ENCODE data around the gene GATB.

GATB gene

DNA sequence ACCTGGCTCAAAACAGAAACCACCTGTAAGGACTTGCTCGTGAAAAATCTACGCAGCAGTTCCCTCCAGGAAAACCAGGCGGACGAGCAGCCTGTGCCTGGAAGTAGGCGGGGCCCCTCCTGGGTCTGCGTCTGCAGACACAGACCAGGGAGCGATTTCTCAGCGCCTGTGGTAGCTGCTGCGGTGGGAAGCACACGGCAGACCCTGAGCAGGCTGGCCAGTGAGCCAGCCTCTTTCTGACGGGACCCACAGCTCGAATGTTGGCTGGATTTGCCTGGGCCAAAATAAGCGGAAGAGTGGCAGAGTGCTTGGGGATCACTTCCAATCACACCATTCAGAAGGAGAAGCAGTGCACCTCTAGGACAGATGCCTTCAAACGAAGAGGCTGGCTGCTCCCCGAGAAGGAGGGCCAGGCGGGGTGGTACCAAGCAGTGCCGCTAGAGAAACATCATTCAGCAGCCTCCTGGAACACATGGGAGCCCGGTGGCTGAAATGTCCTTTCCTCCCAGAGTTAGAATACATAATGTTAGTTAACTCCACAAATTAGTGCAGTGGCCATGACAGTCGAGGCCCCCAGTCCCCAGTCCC lies 85.9 kb downstream of the GATB start:
- Histone ChIP-seq H3K9ac (ENCODE audit: low read depth, low read length) (no peak overlapping the region), H3K36me3 (ENCODE audit: insufficient read depth, low read length) (no peaks in the 10 kb centered on the region), H3K9me3 (ENCODE audit: control insufficient read depth, insufficient read depth, low read length) (no peaks in the 10 kb centered on the region), H3K4me1 (ENCODE audit: insufficient read depth, low read length) (peaks cover 5% of the 10 kb centered on the region; the same call in 1 of the 2 replicates)

DNA sequence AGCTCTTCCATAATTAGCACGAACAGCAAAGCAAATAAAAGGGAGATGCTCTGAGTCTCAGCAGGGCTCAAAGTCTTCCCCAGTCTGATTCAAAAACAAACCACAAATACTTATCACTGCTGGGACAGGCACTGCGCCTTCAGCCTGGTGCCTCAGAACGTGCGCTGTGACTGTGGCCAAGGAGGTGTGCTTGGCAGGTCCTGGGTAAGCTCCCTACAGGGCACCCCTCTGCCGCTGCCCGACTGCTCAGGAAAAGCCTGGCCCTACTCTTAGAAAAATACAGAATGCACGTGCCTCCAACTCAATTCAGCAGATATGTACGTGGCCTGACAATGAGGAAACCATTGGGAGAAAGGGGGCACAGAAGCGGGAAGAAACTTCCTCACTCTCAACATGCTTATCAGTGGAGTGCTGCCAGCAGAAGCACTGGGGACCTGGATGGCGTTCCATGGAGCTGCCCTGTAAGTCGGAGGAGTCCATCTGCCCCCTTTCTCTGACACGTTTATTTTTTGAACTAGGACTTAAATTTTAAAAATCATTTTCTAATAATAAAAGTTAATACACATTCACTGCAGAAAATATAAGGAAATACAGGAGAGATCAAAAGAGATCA lies 86.8 kb downstream of the GATB start:
- no peak overlapping the region for H3K9ac ChIP-seq (ENCODE audit: low read depth, low read length)
- no peaks in the 10 kb centered on the region for H3K9me3 ChIP-seq (ENCODE audit: control insufficient read depth, insufficient read depth, low read length)
- 0 out of 2 replicates have a peak, but pooled peaks cover 2% of the 10 kb centered on the region for H3K4me1 ChIP-seq (ENCODE audit: insufficient read depth, low read length)
- H3K36me3 ChIP-seq (ENCODE audit: insufficient read depth, low read length) = no peaks in the 10 kb centered on the region

DNA sequence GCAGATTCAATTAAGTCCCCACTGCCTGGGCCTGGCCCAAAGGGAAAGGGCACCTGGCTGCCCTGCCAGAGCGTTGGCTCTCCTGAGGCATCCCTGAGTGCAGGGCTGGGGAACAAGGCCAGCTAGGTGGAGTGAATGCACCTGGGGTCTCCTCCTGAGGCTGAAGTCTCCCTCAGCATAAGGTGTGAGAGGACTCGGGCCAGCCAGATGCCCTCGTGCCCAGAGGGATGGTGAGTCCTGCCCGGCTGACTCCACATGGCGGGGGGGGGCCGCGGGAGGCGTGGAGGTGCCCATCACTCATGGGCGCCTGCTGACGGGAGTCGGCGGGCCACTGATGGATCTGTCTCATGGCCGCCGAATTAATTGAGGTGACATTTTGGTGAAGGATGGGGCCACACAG lies 87.8 kb downstream of the GATB start:
- Histone ChIP-seq H3K4me1 (ENCODE audit: insufficient read depth, low read length) (0 out of 2 replicates have a peak, but pooled peaks cover 2% of the 10 kb centered on the region), H3K9me3 (ENCODE audit: control insufficient read depth, insufficient read depth, low read length) (no peaks in the 10 kb centered on the region), H3K9ac (ENCODE audit: low read depth, low read length) (no peak overlapping the region), H3K36me3 (ENCODE audit: insufficient read depth, low read length) (no peaks in the 10 kb centered on the region)

DNA sequence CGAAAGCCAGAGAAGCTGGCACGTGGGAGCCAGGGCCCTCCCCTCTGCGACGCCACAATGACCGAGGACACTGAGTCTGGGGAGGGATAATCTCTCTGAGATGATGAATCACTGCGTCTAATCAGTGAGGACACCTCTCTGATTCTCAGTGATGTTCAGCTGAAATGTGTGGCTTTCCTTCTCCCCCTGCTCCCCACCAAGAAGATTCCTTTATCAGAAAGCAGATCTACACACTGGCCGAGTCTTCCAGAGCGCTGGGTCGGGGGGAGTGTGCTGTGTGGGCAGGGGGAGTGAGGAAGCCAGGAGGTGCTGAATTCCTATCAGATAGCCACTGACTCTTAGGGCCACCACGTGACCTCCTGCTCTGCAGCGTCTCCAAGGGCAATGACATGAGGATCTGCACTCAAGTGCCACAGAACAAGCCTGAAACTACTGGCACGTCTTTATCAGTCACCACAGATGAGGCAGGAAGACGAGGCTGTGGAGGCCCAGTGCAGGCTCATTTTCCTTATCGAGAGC lies 89.2 kb downstream of the GATB start:
- 0 out of 2 replicates have a peak, but pooled peaks cover 2% of the 10 kb centered on the region for H3K4me1 ChIP-seq (ENCODE audit: insufficient read depth, low read length)
- no peak overlapping the region for H3K9ac ChIP-seq (ENCODE audit: low read depth, low read length)
- H3K9me3 ChIP-seq (ENCODE audit: control insufficient read depth, insufficient read depth, low read length) = no peaks in the 10 kb centered on the region
- H3K36me3 ChIP-seq (ENCODE audit: insufficient read depth, low read length) = no peaks in the 10 kb centered on the region

DNA sequence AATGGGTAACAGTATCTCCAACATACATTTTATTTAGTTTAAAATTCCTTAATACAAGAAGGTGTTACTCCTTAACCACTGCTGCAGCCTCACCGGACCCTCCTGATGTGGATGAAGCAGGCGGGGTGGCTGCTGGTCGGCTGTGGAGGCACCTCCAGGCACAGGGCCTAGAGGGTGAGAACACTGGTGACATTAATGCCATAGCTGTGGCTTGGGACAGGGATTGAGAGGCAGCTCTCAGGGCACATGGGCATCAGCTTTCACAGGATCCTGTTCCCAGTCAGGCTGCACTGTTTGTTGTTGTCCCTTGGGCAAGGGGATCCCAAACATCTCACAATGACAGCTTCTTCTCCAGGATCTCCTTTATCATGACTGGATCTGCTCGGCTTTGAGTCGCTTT lies 90.0 kb downstream of the GATB start:
- H3K9me3 ChIP-seq (ENCODE audit: control insufficient read depth, insufficient read depth, low read length) = no peaks in the 10 kb centered on the region
- no peaks in the 10 kb centered on the region for H3K36me3 ChIP-seq (ENCODE audit: insufficient read depth, low read length)

DNA sequence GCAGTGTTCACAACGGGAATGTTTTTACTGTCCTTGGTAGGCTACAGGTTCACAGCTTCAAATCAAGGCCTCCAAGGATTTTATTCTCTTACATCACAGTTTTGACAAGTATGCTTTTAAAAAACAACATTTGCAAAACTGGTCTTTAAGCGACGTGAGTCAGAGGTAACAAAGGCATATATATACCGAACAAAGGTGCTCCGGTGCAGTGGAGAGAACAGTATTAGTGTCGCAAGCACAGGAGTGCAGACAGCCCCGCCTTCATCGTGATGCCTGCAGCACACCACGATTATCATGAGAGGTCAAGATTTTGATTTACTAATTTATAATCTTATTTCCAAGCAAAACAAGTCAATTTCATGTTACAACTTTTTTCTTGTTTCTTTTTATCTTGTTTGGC lies 90.8 kb downstream of the GATB start:
- Histone ChIP-seq H3K9ac (ENCODE audit: low read depth, low read length) (no peak overlapping the region), H3K4me1 (ENCODE audit: insufficient read depth, low read length) (0 out of 2 replicates have a peak, but pooled peaks cover 2% of the 10 kb centered on the region), H3K9me3 (ENCODE audit: control insufficient read depth, insufficient read depth, low read length) (no peaks in the 10 kb centered on the region), H3K36me3 (ENCODE audit: insufficient read depth, low read length) (no peaks in the 10 kb centered on the region)

More for the DNA sequence above, 90.0 kb downstream of the GATB start:
- Histone ChIP-seq H3K9ac (ENCODE audit: low read depth, low read length) (no peak overlapping the region), H3K4me1 (ENCODE audit: insufficient read depth, low read length) (0 out of 2 replicates have a peak, but pooled peaks cover 2% of the 10 kb centered on the region)

DNA sequence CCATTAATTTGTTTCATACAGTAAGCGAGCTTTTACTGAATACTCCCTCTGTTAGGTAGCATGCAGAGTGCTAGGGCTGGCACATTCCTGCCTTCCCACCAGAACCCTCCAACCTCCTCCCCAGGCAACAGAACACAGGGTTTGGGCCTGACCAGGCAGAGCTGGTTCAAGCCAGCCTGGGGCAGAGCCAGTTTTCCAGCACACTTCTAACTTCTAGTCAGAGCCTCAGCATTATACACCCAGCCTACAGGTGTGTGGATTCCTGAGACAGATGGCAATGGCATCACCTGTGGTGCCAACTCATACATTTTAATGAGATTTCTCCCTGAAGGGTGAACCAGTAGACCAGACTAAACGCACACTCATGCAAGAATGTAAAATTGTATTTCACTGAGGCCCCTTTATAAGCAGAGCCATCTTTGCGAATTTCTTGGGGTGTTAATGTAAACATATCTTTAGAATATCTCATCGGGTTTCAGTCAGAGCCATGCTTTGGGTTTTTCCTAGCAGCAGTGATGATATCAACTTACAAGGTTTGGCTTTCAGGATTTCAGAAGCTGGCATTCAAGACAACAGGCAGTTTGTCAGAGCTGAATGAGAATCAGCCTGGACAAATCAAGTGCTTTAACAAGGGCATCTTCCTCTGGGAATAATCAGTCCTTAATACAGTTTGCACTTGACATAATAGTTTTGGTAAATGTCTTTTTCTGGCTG lies 92.0 kb downstream of the GATB start:
- Histone ChIP-seq H3K9me3 (ENCODE audit: control insufficient read depth, insufficient read depth, low read length) (no peaks in the 10 kb centered on the region), H3K4me1 (ENCODE audit: insufficient read depth, low read length) (no peaks in the 10 kb centered on the region), H3K36me3 (ENCODE audit: insufficient read depth, low read length) (peaks cover 3% of the 10 kb centered on the region; the same call in 1 of the 2 replicates), H3K9ac (ENCODE audit: low read depth, low read length) (no peak overlapping the region)

DNA sequence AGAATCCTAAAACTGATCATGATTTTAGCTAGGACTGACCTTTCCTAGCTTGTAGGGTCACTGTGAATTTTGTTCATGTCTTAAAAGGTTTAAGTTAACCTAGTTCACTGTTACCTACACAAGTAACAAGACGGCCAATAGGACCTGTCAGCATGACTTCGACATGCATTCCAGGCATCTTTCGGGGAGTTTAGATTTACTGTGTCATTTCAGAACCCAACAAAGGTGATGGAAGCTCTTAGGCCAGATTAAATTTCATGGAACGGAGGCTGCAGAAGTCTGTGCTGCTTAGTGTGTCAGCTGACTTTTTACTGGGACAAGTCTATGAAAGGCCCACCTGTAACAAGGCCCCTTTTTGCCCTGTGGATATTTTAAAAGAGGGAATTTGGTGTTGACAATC lies 93.1 kb downstream of the GATB start:
- Histone ChIP-seq H3K36me3 (ENCODE audit: insufficient read depth, low read length) (peaks cover 7% of the 10 kb centered on the region; the same call in 1 of the 2 replicates), H3K9me3 (ENCODE audit: control insufficient read depth, insufficient read depth, low read length) (no peaks in the 10 kb centered on the region), H3K4me1 (ENCODE audit: insufficient read depth, low read length) (no peaks in the 10 kb centered on the region), H3K9ac (ENCODE audit: low read depth, low read length) (no peak overlapping the region)

DNA sequence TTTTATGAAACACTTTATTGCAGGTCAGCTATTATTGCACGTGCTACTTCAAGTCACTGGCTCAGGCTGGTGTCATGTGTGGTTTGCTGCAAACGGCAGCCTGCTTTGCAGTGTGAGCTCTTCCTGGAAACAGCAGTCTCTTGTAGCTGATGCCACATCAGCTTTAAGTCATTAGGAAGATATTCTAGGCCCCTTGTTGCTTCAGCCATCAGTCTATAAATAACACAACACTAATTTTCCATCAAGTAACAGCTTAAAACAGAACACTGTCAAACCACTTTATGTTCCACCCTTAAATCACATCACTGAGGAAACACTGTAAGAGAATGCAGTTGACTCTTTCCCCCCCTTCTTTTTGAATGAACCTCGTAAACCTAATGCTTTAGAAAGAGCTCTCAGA lies 93.8 kb downstream of the GATB start:
- Histone ChIP-seq H3K36me3 (ENCODE audit: insufficient read depth, low read length) (peaks cover 7% of the 10 kb centered on the region; the same call in 1 of the 2 replicates), H3K4me1 (ENCODE audit: insufficient read depth, low read length) (no peaks in the 10 kb centered on the region), H3K9ac (ENCODE audit: low read depth, low read length) (no peak overlapping the region)

DNA sequence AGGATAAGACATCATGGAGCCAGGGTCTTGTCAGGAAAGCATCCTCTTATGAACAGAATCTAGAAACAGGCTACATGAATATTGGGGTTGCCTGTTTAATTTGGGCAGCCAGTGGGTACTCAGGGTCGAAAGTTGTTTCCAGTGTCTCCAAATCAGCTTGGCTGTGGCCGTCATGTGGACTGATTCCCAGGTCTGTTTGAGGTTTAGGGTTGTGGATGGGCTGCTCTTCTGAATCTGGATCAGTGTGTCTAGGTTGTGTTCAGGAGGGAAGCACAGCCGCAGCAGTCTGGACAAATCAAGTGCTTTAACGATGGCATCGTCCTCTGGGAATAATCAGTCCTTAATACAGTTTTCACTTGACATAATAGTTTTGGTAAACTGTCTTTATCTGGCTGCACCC lies 94.3 kb downstream of the GATB start:
- Histone ChIP-seq H3K36me3 (ENCODE audit: insufficient read depth, low read length) (peaks cover 7% of the 10 kb centered on the region; the same call in 1 of the 2 replicates), H3K9me3 (ENCODE audit: control insufficient read depth, insufficient read depth, low read length) (no peaks in the 10 kb centered on the region), H3K4me1 (ENCODE audit: insufficient read depth, low read length) (no peaks in the 10 kb centered on the region), H3K9ac (ENCODE audit: low read depth, low read length) (no peak overlapping the region)

More for the DNA sequence above, 93.8 kb downstream of the GATB start:
- no peaks in the 10 kb centered on the region for H3K9me3 ChIP-seq (ENCODE audit: control insufficient read depth, insufficient read depth, low read length)

DNA sequence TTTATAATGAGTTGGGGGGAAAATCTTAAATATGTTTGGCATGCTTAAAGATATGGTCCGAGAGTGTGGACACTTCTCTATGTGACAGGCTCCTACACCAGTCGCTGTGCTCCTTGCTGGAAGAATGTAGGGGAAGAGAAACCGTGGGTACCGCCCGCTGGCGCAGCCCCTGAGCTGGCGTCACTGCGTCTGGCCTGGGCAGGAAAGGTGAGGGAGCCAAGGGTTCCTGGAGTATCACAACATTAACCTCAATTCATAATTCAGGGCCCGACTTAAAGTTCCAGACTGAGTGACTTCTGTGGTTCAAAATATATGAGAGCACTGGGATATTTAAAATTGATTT lies 95.1 kb downstream of the GATB start:
- no peaks in the 10 kb centered on the region for H3K9me3 ChIP-seq (ENCODE audit: control insufficient read depth, insufficient read depth, low read length)
- H3K36me3 ChIP-seq (ENCODE audit: insufficient read depth, low read length) = peaks cover 7% of the 10 kb centered on the region; the same call in 1 of the 2 replicates
- no peak overlapping the region for H3K9ac ChIP-seq (ENCODE audit: low read depth, low read length)
- H3K4me1 ChIP-seq (ENCODE audit: insufficient read depth, low read length) = no peaks in the 10 kb centered on the region

DNA sequence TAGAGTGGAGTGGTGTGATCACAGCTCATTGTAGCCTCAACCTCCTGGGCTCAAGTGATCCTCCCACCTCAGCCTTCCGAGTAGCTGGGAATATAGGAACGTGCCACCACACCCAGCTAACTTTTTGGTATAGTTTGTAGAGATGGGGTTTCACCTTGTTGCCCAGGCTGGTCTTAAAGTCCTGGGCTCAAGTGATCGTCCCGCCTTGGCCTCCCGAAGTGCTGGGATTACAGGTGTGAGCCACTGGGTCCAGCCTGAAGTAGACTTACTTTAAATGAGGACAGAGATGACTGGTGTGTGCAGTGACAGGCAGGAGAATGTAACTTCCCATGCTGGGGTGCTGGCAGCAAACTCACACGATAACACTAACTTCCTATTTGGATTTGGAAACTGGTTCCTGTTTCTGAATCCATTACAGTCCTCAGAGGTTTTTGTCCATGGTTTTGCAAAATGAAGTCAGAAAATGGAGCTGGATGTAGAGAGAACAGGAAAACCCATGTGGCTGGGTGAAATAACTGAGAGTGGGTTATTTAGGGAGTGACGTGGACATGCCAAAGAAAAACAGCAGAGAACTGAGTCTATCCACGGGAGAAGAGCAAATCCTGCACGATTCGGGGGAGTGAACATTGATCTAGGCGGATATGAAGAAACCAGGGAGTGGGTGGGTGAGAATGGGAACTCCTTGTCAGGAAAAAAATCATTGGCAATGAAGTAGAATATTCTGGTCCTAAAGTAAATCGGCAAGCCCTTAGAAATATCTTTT lies 95.6 kb downstream of the GATB start:
- no peaks in the 10 kb centered on the region for H3K9me3 ChIP-seq (ENCODE audit: control insufficient read depth, insufficient read depth, low read length)
- peaks cover 7% of the 10 kb centered on the region; the same call in 1 of the 2 replicates for H3K36me3 ChIP-seq (ENCODE audit: insufficient read depth, low read length)
- no peak overlapping the region for H3K9ac ChIP-seq (ENCODE audit: low read depth, low read length)
- H3K4me1 ChIP-seq (ENCODE audit: insufficient read depth, low read length) = no peaks in the 10 kb centered on the region

DNA sequence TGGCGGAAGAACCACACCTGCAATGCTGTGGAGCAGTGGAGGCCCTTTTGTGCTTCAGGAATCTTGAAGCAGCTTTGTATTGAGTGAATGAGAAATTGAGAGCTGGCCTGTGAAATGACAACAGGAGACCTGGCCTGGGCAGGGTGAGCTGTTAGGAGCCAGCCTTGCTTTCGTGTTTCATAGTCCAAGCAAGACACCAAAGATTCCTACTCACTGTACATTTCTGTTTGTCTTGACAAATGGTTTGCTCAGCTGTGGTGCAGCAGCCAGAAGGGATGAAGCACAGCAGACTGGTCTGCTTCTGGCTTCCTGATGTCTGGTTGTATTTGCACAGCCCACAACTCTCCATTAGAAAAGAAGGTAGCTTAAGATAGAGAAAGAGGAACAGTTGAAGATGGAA lies 96.5 kb downstream of the GATB start:
- Histone ChIP-seq H3K9me3 (ENCODE audit: control insufficient read depth, insufficient read depth, low read length) (no peaks in the 10 kb centered on the region), H3K36me3 (ENCODE audit: insufficient read depth, low read length) (peaks cover 7% of the 10 kb centered on the region; the same call in 1 of the 2 replicates), H3K4me1 (ENCODE audit: insufficient read depth, low read length) (no peaks in the 10 kb centered on the region), H3K9ac (ENCODE audit: low read depth, low read length) (no peak overlapping the region)

DNA sequence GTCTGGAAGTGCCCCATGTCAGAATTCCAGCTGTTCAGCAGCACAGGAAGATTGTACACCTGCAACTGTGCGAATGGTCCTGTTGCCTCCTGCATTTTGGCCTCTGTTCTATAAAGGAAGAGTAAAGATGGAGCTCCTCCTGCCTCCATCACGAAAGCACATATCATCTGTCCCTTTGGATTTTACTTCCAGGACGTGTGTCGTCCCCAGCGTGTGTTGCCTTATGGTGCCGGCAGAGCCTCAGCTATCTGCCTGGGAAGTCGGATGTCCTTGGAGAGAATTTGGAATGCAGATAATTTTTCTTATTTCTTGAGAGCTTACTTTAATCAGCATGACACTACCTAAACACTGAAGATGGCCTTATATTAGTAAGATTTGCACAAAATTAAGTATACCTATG lies 97.7 kb downstream of the GATB start:
- Histone ChIP-seq H3K4me1 (ENCODE audit: insufficient read depth, low read length) (no peaks in the 10 kb centered on the region), H3K9me3 (ENCODE audit: control insufficient read depth, insufficient read depth, low read length) (no peaks in the 10 kb centered on the region), H3K9ac (ENCODE audit: low read depth, low read length) (no peak overlapping the region), H3K36me3 (ENCODE audit: insufficient read depth, low read length) (peaks cover 7% of the 10 kb centered on the region; the same call in 1 of the 2 replicates)
